IPS-11a (cell line): ENCODE results near the gene FSTL3.

Experiments
- H3K4me3 ChIP-seq: one replicate; pipeline ENCODE4 v1.5.1; 2013; ENCODE audit warnings: low read depth, low read length, control low read depth

The FSTL3 gene

GRCh38 chr19:732148-733069 is 56.2 kb downstream of the FSTL3 start:
- H3K4me3 ChIP-seq, result no peak overlapping the region
